ENCODE results near the gene ERH. TPM values are rescaled to one million over a fixed set of nuclear protein-coding genes. Genes with fewer than 3 reads are reported as not detected.

ERH gene
- total RNA-seq, 4 donors from 2014 or later: 40.6 to 54.3 (median 41.5) TPM

- Histone ChIP-seq H3K36me3 (no peaks in the 10 kb centered on the region), H3K9me3 (no peaks in the 10 kb centered on the region), H3K27me3 (no peaks in the 10 kb centered on the region), H3K4me3 (no peak overlapping the region), H3K4me1 (peaks cover 19% of the 10 kb centered on the region), H3K27ac (no peak overlapping the region)
- TF ChIP-seq, protein P1, sequence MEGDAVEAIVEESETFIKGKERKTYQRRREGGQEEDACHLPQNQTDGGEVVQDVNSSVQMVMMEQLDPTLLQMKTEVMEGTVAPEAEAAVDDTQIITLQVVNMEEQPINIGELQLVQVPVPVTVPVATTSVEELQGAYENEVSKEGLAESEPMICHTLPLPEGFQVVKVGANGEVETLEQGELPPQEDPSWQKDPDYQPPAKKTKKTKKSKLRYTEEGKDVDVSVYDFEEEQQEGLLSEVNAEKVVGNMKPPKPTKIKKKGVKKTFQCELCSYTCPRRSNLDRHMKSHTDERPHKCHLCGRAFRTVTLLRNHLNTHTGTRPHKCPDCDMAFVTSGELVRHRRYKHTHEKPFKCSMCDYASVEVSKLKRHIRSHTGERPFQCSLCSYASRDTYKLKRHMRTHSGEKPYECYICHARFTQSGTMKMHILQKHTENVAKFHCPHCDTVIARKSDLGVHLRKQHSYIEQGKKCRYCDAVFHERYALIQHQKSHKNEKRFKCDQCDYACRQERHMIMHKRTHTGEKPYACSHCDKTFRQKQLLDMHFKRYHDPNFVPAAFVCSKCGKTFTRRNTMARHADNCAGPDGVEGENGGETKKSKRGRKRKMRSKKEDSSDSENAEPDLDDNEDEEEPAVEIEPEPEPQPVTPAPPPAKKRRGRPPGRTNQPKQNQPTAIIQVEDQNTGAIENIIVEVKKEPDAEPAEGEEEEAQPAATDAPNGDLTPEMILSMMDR (IDR thresholded peaks at IDR 0.05): no peak
- no peak for TF ChIP-seq POLR2AphosphoS5 (IDR thresholded peaks at IDR 0.05)
- no peak for TF ChIP-seq POLR2A (IDR thresholded peaks at IDR 0.05)
- no peak for TF ChIP-seq EP300 (IDR thresholded peaks at IDR 0.05)
- DNase-seq (ENCODE audit: low spot score in 2 of 2): no peak
- WGBS: 76% methylated on average over 5 of the region's 5 CpGs
Observed at GRCh38 chr14:69351911-69352310, 46.2 kb downstream of the ERH start.

DNA sequence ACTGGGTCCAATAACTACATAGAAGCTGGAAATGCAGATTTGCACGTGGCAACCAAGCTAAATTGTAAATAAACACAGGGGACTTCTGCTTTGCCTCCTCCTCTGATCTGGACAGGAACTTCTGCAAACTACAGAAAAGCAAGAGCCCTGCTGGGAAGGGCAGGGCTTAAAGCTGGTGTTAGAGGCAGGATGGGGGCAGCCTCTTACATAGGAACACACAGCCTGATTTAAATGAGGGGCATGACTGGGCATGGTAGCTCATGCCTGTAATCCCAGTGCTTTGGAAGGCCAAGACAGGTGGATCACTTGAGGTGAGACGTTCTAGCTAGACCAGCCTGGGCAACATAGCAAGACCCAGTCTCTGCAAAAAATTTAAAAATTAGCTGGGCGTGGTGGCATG is 46.7 kb downstream of the ERH start:
- Histone ChIP-seq H3K27ac (no peak overlapping the region), H3K4me1 (peaks cover 19% of the 10 kb centered on the region), H3K9me3 (no peaks in the 10 kb centered on the region), H3K27me3 (no peaks in the 10 kb centered on the region), H3K4me3 (no peak overlapping the region), H3K36me3 (no peaks in the 10 kb centered on the region)
- TF ChIP-seq POLR2A (IDR thresholded peaks at IDR 0.05): no peak
- no peak for TF ChIP-seq EP300 (IDR thresholded peaks at IDR 0.05)
- TF ChIP-seq POLR2AphosphoS5 (IDR thresholded peaks at IDR 0.05): no peak
- TF ChIP-seq, protein P1 (IDR thresholded peaks at IDR 0.05): no peak
- DNase-seq (ENCODE audit: low spot score in 2 of 2): no peak
- WGBS: 52% methylated on average over 3 of the region's 3 CpGs

GRCh38 chr14:69350892-69351291 is 47.2 kb downstream of the ERH start:
- Histone ChIP-seq H3K4me3 (no peak overlapping the region), H3K4me1 (peaks cover 19% of the 10 kb centered on the region), H3K27ac (no peak overlapping the region), H3K9me3 (no peaks in the 10 kb centered on the region), H3K36me3 (no peaks in the 10 kb centered on the region), H3K27me3 (no peaks in the 10 kb centered on the region)
- DNase-seq (ENCODE audit: low spot score in 2 of 2): no peak
- WGBS: 83% methylated on average over 5 of the region's 5 CpGs
- TF ChIP-seq EP300 (IDR thresholded peaks at IDR 0.05) (no peak), POLR2A (IDR thresholded peaks at IDR 0.05) (no peak)

GRCh38 chr14:69349091-69349777 is 48.9 kb downstream of the ERH start:
- H3K27ac ChIP-seq: no peak overlapping the region
- no peak for DNase-seq (ENCODE audit: low spot score in 2 of 2)
- no peaks in the 10 kb centered on the region for H3K27me3 ChIP-seq
- TF ChIP-seq POLR2AphosphoS5 (IDR thresholded peaks at IDR 0.05): no peak
- no peak for TF ChIP-seq POLR2A (IDR thresholded peaks at IDR 0.05)
- TF ChIP-seq EP300 (IDR thresholded peaks at IDR 0.05): no peak
- TF ChIP-seq, protein P1 (IDR thresholded peaks at IDR 0.05): no peak
- H3K4me1 ChIP-seq: peaks cover 3% of the 10 kb centered on the region
- H3K9me3 ChIP-seq: no peaks in the 10 kb centered on the region
- WGBS: 89% methylated on average over 11 of the region's 11 CpGs
- no peaks in the 10 kb centered on the region for H3K36me3 ChIP-seq
- no peak overlapping the region for H3K4me3 ChIP-seq

- TF ChIP-seq POLR2AphosphoS5 (IDR thresholded peaks at IDR 0.05) (no peak), EP300 (IDR thresholded peaks at IDR 0.05) (no peak), POLR2A (IDR thresholded peaks at IDR 0.05) (no peak)
- TF ChIP-seq, protein P1 (IDR thresholded peaks at IDR 0.05): peak in 1 of 2 donors; percentile 36
- no peaks in the 10 kb centered on the region for H3K27me3 ChIP-seq
- WGBS: 79% methylated on average over 8 of the region's 9 CpGs
- no peak for DNase-seq (ENCODE audit: low spot score in 2 of 2)
- no peak overlapping the region for H3K4me3 ChIP-seq
- H3K36me3 ChIP-seq: no peaks in the 10 kb centered on the region
- H3K9me3 ChIP-seq: no peaks in the 10 kb centered on the region
- H3K27ac ChIP-seq: no peak overlapping the region
- peaks cover 14% of the 10 kb centered on the region for H3K4me1 ChIP-seq
Observed at GRCh38 chr14:69346710-69347109, 51.4 kb downstream of the ERH start.
